GM12878 (cell line): ENCODE results near the gene CBLB. TPM values are rescaled to one million over a fixed set of nuclear protein-coding genes. Genes with fewer than 3 reads are reported as not detected.
A peak's percentile ranks its signal among the peaks of the same experiment; 100 is the strongest.

Experiments
- ATAC-seq: fragments of 200-7000 bp; cut with Tn5 transposase; 3 replicates; pipeline ENCODE4 v1.9.1; 2020; ENCODE audit warnings: mild to moderate bottlenecking, moderate library complexity
- BruUV-seq: library from RNA; stranded (reverse); fragments of 400-500 nt; replicated peaks from 2 replicates; lab custom pipeline; 2021; lab: Mats Ljungman, UMichigan
- CTCF ChIA-PET: fragments of 300-600 bp; sonication (Branson Sonifier 250); formaldehyde crosslinking; extraction: SDS; loops from one replicate; lab custom pipeline; 2021; ENCODE audit warnings: inconsistent platforms; lab: Yijun Ruan, JAX
- POLR2A ChIA-PET: fragments of 350-600 bp; formaldehyde crosslinking; extraction: SDS; loops from one replicate; lab custom pipeline; 2021; ENCODE audit warnings: inconsistent platforms; lab: Charles Lee
- RAD21 ChIA-PET: fragments of 300-600 bp; sonication (Branson Sonifier 250); formaldehyde crosslinking; loops from one replicate; lab custom pipeline; 2023; ENCODE audit warnings: antibody characterized with exemption; ENCODE audit not compliant: unreplicated experiment; lab: Charles Lee
- SMC1A ChIA-PET: fragments of 300-600 bp; sonication (Branson Sonifier 250); formaldehyde crosslinking; loops from one replicate; lab custom pipeline; 2023; ENCODE audit not compliant: unreplicated experiment, uncharacterized antibody; lab: Charles Lee
- DNase-seq: peaks from one replicate; pipeline ENCODE4 v3.0.0-alpha.2; 2011; ENCODE audit warnings: low read depth, low spot score
- FAIRE-seq: peaks from 3 replicates; lab custom pipeline; 2011; peaks lifted over from hg19 to GRCh38; lab: Jason Lieb, UNC
- H2AFZ ChIP-seq: 2 replicates; pipeline ENCODE4 v1.6.0; 2011; ENCODE audit warnings: low read depth, low read length, control low read depth; ENCODE audit not compliant: control insufficient read depth
- H3K27ac ChIP-seq: 2 replicates; pipeline ENCODE4 v1.5.1; 2011; ENCODE audit warnings: control low read depth; ENCODE audit not compliant: control insufficient read depth, insufficient read depth
- H3K27me3 ChIP-seq, 2 experiments: replicated peaks in 1 of 2; 2 replicates each; pipeline versions ENCODE4 v1.6.0 to v1.6.1; 2011; ENCODE audit warnings: low read length in 1 of 2; ENCODE audit not compliant: control insufficient read depth in 2 of 2, insufficient read depth in 2 of 2
- H3K36me3 ChIP-seq, 2 experiments: 2 replicates each; pipeline ENCODE4 v1.5.1; 2011; ENCODE audit warnings: low read length in 1 of 2; ENCODE audit not compliant: control insufficient read depth in 2 of 2, insufficient read depth in 2 of 2
- H3K4me1 ChIP-seq: 2 replicates; pipeline ENCODE4 v1.6.1; 2011; ENCODE audit warnings: mild to moderate bottlenecking, low read length, moderate library complexity, mixed read lengths; ENCODE audit not compliant: control insufficient read depth, insufficient read depth
- H3K4me2 ChIP-seq: 2 replicates; pipeline ENCODE4 v1.6.0; 2011; ENCODE audit warnings: control low read depth; ENCODE audit not compliant: control insufficient read depth, insufficient read depth
- H3K4me3 ChIP-seq: fragments of 200-600 bp; sonication (generic); 2 replicates; pipeline ENCODE4 v1.5.1; 2016
- H3K79me2 ChIP-seq: 2 replicates; pipeline ENCODE4 v1.6.0; 2011; ENCODE audit warnings: low read length; ENCODE audit not compliant: control insufficient read depth, insufficient read depth
- H3K9ac ChIP-seq: 2 replicates; pipeline ENCODE4 v1.8.0; 2011; ENCODE audit warnings: low read length, control low read depth, mixed read lengths; ENCODE audit not compliant: control insufficient read depth, insufficient read depth
- H3K9me3 ChIP-seq: replicated peaks from 3 replicates; pipeline ENCODE4 v1.5.1; 2011; ENCODE audit warnings: mild to moderate bottlenecking, low read length; ENCODE audit not compliant: control insufficient read depth, insufficient read depth
- H4K20me1 ChIP-seq: 2 replicates; pipeline ENCODE4 v1.6.0; 2011; ENCODE audit not compliant: control insufficient read depth, insufficient read depth
- CHD1 ChIP-seq: IDR thresholded peaks from 2 replicates; pipeline ENCODE4 v1.6.1; 2012; ENCODE audit warnings: low read depth, low read length, improper control_type of control experiment
- KDM1A ChIP-seq: fragments of 200-600 bp; sonication (generic); IDR thresholded peaks from 2 replicates; pipeline ENCODE4 v1.6.1; 2016; ENCODE audit warnings: borderline replicate concordance
- PML ChIP-seq: IDR thresholded peaks from 2 replicates; pipeline ENCODE4 v1.6.1; 2012; ENCODE audit warnings: low read length, inconsistent platforms
- POLR2AphosphoS2 ChIP-seq: IDR thresholded peaks from 2 replicates; pipeline ENCODE4 v1.6.1; 2011; ENCODE audit warnings: low read depth, mild to moderate bottlenecking, low read length, improper control_type of control experiment, moderate library complexity
- RAD21 ChIP-seq: IDR thresholded peaks from 2 replicates; pipeline ENCODE4 v1.6.1; 2011; ENCODE audit warnings: mild to moderate bottlenecking, low read depth, low read length, moderate library complexity; ENCODE audit not compliant: insufficient read depth
- RUNX3 ChIP-seq: IDR thresholded peaks from 2 replicates; pipeline ENCODE4 v1.6.1; 2012; ENCODE audit warnings: low read length, inconsistent platforms
- SRF ChIP-seq, 2 experiments: IDR thresholded peaks; 2 replicates each; pipeline ENCODE4 v1.6.1; 2011; ENCODE audit warnings: low read depth in 2 of 2, low read length in 2 of 2, mild to moderate bottlenecking in 1 of 2, moderate library complexity in 1 of 2
- TAF1 ChIP-seq: IDR thresholded peaks from 2 replicates; pipeline ENCODE4 v1.6.1; 2011; ENCODE audit warnings: mild to moderate bottlenecking, low read depth, low read length, borderline replicate concordance
- TBL1XR1 ChIP-seq: IDR thresholded peaks from 2 replicates; pipeline ENCODE4 v1.6.1; 2012; ENCODE audit warnings: low read depth, low read length, improper control_type of control experiment
- WGBS: methylation state at CpG from one replicate; pipeline ENCODE4 v1.1.6; 2016; ENCODE audit warnings: low lambda C conversion rate; ENCODE audit not compliant: insufficient replicate concordance, insufficient coverage; ENCODE audit errors: missing lambda C conversion rate; 5-methylcytosine and 5-hydroxymethylcytosine counted together
- in situ Hi-C: fragments of 300-500 bp; cut with MboI; formaldehyde crosslinking; loops from 9 replicates; pipeline ENCODE4 v1.14.3; 2018; ENCODE audit warnings: mixed read lengths
- intact Hi-C: fragments of 100-400 bp; cut with micrococcal nuclease; formaldehyde crosslinking; loops from one replicate; pipeline ENCODE4 v1.14.2; 2022; ENCODE audit not compliant: unreplicated experiment
- polyA plus RNA-seq, 11 experiments: library from polyadenylated mRNA; depleted of rRNA in 4 of 11; unstranded in 6 of 11; stranded (reverse) in 5 of 11; fragments of >200 nt; fragmentation: Nextera tagmentation in 4 of 11; fragmentation: Illumina TruSeq in 1 of 11; extraction: Ambion mirVana in 4 of 11; extraction: Trizol in 1 of 11; gene quantifications; 1 replicate in 1 of 11; 2 replicates in 10 of 11; pipeline versions ENCODE4 v1.2.1 to v1.2.3, GENCODE V29; 2011 to 2016; ENCODE audit warnings: inconsistent platforms in 2 of 11, missing spikeins in 2 of 11, low read depth in 1 of 11
- total RNA-seq, 4 experiments: library from RNA; depleted of rRNA in 3 of 4; stranded (reverse); fragments of >200 nt in 3 of 4; fragmentation: Illumina TruSeq in 1 of 4; extraction: Trizol in 1 of 4; gene quantifications; 2 replicates each; pipeline versions ENCODE4 v1.2.1 to v1.2.3, GENCODE V29; 2013 to 2021
- TF ChIP-seq, protein P1 (sequence below): fragments of 450-650 bp; IDR thresholded peaks from 2 replicates; pipeline ENCODE4 v1.6.1; 2017; ENCODE audit warnings: mild to moderate bottlenecking, moderate library complexity
- TF ChIP-seq, protein P2 (sequence below): fragments of 450-650 bp; IDR thresholded peaks from 2 replicates; pipeline ENCODE4 v1.6.1; 2017; ENCODE audit warnings: low read depth, mild to moderate bottlenecking, moderate library complexity

CBLB gene
- total and polyA plus RNA-seq, 10 of the 15 experiments (the other 5 are each of a cell fraction or from before 2014, with no cell fraction given): 17.2 to 107 (median 41.9) TPM

DNA sequence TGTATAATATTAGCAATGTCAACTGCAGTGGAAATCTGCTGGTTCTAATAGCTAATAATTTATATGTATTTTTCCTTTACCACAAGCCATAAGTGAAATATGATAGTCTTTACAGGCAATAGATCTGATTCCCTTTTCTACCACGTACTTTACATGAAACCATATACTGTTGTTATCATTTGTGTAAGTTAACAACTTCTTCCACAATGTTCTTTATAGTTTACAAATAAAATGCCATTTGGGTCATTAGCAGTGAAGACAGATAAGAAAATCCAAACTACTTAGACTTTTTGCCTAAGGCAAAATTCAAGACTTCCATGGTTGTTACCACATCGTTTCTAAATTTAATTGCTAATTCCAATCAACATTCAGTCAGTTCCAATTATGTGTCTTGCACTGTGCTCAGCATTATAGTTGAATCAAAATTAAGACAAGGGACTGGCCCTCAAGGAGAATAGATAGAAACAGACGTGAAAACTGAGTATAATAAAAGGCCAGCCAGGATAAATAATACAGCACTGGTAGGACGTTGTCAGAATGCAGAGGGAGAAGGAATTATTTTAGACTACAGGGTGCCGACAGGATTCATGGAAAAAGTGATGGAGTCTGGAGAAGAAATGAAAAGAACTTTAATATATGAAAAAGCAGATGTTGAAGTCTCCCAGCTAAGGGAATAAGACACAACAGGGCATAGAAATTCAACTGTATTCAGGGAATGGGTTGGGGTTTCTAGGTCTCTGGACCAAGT is 252.3 kb downstream of the CBLB start (continued):
- TF ChIP-seq, protein P1, sequence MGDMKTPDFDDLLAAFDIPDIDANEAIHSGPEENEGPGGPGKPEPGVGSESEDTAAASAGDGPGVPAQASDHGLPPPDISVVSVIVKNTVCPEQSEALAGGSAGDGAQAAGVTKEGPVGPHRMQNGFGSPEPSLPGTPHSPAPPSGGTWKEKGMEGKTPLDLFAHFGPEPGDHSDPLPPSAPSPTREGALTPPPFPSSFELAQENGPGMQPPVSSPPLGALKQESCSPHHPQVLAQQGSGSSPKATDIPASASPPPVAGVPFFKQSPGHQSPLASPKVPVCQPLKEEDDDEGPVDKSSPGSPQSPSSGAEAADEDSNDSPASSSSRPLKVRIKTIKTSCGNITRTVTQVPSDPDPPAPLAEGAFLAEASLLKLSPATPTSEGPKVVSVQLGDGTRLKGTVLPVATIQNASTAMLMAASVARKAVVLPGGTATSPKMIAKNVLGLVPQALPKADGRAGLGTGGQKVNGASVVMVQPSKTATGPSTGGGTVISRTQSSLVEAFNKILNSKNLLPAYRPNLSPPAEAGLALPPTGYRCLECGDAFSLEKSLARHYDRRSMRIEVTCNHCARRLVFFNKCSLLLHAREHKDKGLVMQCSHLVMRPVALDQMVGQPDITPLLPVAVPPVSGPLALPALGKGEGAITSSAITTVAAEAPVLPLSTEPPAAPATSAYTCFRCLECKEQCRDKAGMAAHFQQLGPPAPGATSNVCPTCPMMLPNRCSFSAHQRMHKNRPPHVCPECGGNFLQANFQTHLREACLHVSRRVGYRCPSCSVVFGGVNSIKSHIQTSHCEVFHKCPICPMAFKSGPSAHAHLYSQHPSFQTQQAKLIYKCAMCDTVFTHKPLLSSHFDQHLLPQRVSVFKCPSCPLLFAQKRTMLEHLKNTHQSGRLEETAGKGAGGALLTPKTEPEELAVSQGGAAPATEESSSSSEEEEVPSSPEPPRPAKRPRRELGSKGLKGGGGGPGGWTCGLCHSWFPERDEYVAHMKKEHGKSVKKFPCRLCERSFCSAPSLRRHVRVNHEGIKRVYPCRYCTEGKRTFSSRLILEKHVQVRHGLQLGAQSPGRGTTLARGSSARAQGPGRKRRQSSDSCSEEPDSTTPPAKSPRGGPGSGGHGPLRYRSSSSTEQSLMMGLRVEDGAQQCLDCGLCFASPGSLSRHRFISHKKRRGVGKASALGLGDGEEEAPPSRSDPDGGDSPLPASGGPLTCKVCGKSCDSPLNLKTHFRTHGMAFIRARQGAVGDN: no peak
- TF ChIP-seq TAF1 (no peak), POLR2AphosphoS2 (no peak)
- TF ChIP-seq, protein P2, sequence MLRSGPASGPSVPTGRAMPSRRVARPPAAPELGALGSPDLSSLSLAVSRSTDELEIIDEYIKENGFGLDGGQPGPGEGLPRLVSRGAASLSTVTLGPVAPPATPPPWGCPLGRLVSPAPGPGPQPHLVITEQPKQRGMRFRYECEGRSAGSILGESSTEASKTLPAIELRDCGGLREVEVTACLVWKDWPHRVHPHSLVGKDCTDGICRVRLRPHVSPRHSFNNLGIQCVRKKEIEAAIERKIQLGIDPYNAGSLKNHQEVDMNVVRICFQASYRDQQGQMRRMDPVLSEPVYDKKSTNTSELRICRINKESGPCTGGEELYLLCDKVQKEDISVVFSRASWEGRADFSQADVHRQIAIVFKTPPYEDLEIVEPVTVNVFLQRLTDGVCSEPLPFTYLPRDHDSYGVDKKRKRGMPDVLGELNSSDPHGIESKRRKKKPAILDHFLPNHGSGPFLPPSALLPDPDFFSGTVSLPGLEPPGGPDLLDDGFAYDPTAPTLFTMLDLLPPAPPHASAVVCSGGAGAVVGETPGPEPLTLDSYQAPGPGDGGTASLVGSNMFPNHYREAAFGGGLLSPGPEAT: no peak

DNA sequence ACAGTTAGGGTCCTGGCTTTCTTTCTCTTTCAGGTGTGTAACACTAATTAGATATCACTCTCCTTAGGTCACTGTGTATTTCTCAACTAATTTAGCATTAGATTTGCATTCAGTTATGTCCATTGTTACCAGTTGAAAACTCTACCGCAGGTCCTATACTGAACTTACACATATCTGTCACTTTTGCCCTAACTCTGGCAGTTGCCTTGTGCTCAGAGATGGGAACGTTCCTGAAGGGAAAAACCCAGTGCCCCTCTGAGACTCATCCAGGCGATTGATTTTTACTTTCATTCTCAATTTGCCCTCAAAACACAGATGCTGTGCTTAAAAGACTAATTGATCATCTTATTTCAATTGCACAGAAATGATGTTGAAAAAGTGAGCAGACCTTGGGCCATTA is 253.0 kb downstream of the CBLB start:
- Histone ChIP-seq H3K79me2 (no peaks in the 10 kb centered on the region), H3K4me2 (no peak overlapping the region), H3K4me1 (no peaks in the 10 kb centered on the region), H3K27me3 (no peaks in the 10 kb centered on the region), H4K20me1 (no peaks in the 10 kb centered on the region), H3K4me3 (no peak overlapping the region), H3K9me3 (no peaks in the 10 kb centered on the region), H3K27ac (no peak overlapping the region), H3K36me3 (no peaks in the 10 kb centered on the region), H2AFZ (no peak overlapping the region), H3K9ac (no peak overlapping the region)
- SMC1A ChIA-PET: interaction anchor here (0.6 kb wide), 1 partner anchor 306 kb away, joined by 3 read pairs; no protein-coding TSS in a partner anchor
- ATAC-seq (peak; percentile 52), DNase-seq (no peak), FAIRE-seq (no peak)
- intact Hi-C loops: no loop called here
- no TSS peak for BruUV-seq
- 0% methylated on average over 3 of the region's 3 CpGs for WGBS
- TF ChIP-seq PML (no peak), KDM1A (no peak), RAD21 (no peak), TBL1XR1 (no peak), CHD1 (no peak), SRF (IDR thresholded peaks at IDR 0.05; ENCODE audit: low read depth in 2 of 2, low read length in 2 of 2) (no peak), RUNX3 (no peak)
- POLR2A ChIA-PET: no interaction called here
- RAD21 ChIA-PET: interaction anchor here (1.4 kb wide), 1 partner anchor 98 kb away, joined by 3 read pairs; no protein-coding TSS in a partner anchor
- in situ Hi-C loops: no loop called here
- CTCF ChIA-PET: no interaction called here
